Activated effector memory CD4-positive, alpha-beta T cell treated with Interleukin-2 at 50 U/mL for 16 hours (primary cell): ENCODE measurements around the gene IGF1R.

Source experiments
- DNase-seq: peaks from one replicate; pipeline ENCODE4 v3.0.0-alpha.2; 2020

IGF1R gene

DNA sequence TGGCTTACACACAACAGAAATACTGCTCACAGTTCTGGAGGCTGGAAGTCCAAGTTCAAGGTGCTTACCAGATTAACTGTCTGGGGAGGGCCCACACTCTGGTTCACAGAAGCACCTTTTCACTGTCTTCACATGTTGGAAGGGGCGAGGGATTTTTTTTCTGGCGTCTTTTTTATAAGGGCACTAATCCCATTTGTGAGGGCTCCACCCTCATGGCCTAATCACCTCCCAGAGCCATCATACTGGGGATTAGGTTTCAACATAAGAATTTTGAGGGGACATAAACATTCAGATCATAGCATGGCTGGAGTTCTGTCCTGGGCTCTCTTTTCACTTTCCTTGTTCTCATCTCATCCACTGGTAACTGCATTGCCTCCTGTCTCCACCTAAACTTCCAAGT, 63.5 kb downstream of the IGF1R start:
- DNase-seq = no peak

DNA sequence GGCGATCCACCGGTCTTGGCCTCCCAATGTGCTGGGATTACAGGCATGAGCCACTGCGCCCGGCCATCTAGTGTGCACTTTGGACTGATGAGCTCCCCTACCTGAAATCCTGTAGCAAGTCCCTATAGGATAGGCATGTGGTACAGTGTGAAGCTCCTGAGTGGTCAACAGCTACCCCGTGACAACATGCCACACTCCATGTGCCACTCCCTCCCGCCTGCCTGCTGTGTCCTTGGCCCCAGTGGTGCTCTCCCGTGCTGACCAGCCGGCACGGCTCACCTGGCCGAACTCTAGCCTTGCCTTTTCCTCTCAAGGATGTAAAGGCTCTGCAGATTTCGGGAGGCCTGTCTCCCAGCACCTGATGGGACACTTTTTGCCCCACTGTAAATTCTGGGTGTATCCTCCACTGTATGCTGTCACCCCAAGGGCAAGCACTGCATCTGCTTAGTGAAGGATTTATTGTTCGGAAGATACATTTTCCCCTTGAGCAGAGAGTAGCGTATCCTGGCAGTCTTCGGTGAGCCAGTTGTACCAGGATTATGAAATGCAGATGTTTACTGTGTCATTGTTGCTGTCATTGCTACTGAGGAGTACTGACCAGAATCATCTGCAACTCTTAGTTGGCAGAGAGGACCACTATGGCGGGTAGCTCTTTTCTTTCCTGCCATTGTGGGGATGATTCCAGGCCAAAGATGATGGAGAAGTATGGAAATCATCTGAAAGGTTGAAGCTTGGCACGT, 64.7 kb downstream of the IGF1R start:
- DNase-seq = no peak

DNA sequence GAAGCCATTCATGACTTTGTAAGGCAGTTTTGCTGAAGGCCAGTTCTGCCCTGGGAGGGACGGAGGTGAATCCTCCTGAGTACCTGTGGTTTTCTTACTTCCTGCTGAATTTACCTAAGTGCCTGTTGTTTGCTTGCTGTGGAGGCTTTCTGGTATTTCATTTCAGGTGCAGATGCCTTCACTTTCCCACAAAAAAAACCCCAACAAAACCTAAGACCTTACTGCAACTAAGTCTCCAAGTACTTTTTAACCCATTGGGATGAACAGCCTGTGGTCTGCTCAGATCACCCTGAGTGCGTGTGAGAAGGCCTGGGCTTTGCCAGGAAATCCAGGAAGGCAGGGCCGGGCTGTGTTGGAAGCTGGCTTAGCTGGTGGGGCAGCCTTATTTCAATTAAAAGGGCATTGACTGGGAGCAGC, 65.3 kb downstream of the IGF1R start:
- no peak for DNase-seq

GRCh38 chr15:98714922-98715321, 66.6 kb downstream of the IGF1R start:
- DNase-seq = no peak

GRCh38 chr15:98715401-98715800, 67.1 kb downstream of the IGF1R start:
- DNase-seq = no peak

- no peak for DNase-seq
Observed at GRCh38 chr15:98715890-98716443, 67.6 kb downstream of the IGF1R start.

DNA sequence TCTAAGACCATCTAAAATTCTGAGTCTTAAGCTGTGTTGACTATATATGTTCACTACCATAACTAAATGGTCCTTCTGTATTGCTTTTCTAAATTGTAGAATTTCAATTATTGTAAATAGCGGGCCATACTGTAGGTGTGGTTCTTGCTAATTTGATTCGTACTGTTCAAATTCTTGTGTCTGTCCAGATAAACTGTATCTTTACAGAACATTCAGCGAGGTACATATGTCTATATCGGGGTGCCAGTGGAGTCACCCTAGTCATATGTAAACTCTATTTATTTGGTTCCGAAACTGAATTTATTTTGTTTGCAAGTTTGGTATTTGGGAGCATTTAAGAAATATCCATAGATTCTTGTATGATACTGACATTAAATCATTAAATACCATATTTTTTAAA, 69.0 kb downstream of the IGF1R start:
- no peak for DNase-seq

- DNase-seq = no peak
Observed at GRCh38 chr15:98717942-98718341, 69.6 kb downstream of the IGF1R start.

DNA sequence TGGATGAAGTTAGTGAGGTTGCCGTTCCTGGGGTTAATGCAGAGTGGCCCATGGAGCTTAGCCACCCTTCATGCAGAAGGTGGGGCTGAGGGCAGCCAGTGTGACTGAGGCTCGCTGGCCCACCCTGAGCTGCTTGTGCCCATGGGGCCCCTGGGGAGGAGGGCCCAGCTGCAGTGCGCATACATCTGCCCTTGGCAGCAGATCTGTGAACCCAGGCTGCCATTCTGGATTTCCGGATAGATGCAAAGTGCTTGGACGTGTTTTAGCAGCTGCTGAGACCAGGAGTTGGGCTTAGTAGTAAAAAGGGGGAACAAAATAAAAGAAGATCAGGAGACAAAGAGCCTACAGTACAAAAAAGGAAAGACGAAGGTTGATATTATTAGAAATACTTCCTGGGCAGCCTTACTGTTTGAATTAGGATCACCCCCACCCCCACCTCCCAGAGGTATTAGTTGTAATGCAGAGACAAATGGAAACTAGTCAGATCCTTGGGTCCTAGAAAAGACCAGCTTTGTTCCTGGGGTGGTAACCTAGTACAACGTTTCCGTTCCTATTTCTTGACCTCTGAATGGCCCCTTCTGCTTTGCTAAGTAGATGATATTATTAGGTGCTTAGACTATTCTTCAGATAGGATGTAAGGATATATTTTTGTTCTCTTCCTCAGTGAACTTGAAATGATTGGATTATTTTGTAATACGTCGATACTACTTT, 70.2 kb downstream of the IGF1R start:
- no peak for DNase-seq

- no peak for DNase-seq
Observed at GRCh38 chr15:98719137-98719740, 70.9 kb downstream of the IGF1R start.

DNA sequence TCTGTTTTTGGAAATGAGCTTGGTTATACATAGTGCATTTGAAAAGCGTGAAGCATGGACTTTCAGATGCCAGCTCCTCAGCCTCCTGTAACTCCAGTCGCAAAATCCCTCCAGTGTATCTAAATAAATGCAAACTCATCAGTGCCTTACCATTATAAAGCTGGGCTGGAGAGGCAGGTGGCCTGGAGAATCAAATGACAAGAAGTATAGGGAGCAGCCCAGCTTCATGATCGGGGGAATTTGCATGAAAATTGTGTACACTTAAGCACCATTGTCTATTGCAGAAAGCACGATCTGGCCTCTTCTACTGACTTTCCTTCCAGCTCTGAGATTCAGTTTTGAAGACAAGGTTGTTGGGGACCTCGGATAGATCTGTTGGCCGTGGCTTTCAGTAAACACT, 71.7 kb downstream of the IGF1R start:
- DNase-seq = no peak

DNA sequence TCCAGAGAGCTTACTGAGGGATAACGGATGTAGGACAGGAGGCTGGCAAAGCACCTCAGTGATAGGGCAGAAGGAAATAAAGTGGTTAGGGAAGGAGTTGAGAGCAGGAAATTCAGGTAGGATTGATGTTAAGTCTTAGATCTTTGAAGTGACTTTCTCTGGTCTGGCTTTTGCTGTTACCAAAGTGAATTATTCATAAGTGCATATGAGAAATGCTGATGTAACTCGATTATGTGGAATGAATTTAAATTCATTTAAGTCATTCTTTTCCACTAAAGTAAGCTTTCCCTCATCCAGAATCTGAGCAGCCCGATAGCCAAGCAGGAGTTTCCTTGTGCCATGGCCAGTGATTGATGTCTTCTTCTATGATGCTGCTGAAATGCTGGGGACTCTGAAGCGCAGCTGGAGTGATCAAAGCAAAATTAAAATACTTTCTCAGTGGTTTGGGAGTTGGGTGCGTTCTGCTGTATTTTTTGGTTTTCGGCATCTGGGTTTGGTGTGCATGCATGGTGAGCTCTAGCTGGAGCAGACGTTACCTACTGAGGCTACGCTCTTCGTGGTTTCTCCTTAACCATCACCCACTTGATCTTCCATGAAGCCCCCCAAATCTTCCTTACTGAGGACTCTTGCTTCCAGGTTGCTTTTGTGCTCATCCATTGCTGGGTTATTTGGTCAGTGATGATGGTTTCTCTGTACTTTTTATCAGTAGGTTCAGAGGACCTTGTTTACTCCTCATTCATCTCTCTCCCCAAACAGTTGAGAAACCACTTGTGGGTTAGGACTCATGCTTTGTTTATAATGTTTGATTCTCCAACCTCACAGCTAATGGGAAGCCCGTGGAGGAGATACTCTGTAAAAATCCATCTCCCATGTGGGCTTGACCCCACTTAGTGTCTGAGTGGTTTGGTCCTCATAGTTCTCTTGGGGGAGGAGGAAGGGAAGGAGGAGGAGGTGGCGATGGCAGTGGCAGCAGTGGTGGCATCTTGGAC, 72.5 kb downstream of the IGF1R start:
- no peak for DNase-seq

DNA sequence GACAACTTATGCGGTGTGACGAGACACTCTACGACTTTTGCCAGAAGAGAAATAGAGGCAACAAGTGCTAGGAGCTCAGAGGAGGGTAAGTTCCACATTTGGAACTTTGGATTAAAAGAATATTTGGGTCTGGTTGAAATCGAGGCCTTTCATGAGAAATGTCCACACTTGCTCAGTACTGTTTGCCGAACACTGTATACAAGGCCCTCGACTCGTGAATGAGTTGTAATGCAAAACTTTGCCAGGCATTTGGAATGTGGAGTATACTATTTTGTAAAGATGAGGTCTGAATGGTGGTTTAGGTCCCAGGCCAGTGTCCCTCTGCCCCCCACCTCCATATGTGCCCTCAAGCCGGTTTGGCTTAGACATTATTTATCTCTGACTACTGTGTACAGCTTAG, 73.9 kb downstream of the IGF1R start:
- no peak for DNase-seq

- DNase-seq = no peak
Observed at GRCh38 chr15:98722645-98723044, 74.3 kb downstream of the IGF1R start.

- DNase-seq = no peak
Observed at GRCh38 chr15:98723195-98723594, 74.9 kb downstream of the IGF1R start.

- no peak for DNase-seq
Observed at GRCh38 chr15:98724048-98724447, 75.7 kb downstream of the IGF1R start.

GRCh38 chr15:98724494-98724893, 76.2 kb downstream of the IGF1R start:
- DNase-seq = no peak

GRCh38 chr15:98725874-98726273, 77.5 kb downstream of the IGF1R start:
- DNase-seq = no peak

GRCh38 chr15:98727115-98728040, 79.0 kb downstream of the IGF1R start:
- no peak for DNase-seq

GRCh38 chr15:98728082-98728810, 79.9 kb downstream of the IGF1R start:
- DNase-seq = no peak

DNA sequence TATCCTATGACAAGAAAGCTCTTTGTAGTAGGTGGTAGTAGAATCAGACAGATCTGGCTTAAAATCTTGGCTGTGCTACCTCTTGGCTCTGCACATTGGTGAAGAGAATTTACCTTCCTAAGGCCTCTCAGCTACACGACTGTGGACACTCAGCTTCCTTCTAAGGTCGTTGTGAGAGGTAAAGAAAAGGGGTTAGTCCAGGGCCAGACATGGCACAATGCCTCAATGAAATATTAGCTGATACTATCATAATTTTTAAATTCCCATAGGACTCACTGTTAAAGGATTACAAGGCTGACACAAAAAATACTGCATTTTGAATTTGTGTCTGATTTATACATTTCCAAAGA, 80.4 kb downstream of the IGF1R start:
- DNase-seq = no peak
